Glomerular visceral epithelial cell (primary cell): ENCODE results near the gene PSMD11.
"Not testable (repeated sequence)": the region's sequence is repeated elsewhere in the genome, so short reads cannot be mapped to it uniquely, and the experiment has no call there.

Source experiments
- DNase-seq: peaks from one replicate; pipeline ENCODE4 v3.0.0-alpha.2; 2016; ENCODE audit errors: extremely low spot score

PSMD11 gene

GRCh38 chr17:32513579-32513978, 69.3 kb downstream of the PSMD11 start:
- DNase-seq = no peak

GRCh38 chr17:32514606-32515005, 70.3 kb downstream of the PSMD11 start:
- DNase-seq = no peak

GRCh38 chr17:32515677-32516383, 71.5 kb downstream of the PSMD11 start:
- peak; percentile 33 for DNase-seq

GRCh38 chr17:32516450-32516849, 72.1 kb downstream of the PSMD11 start:
- no peak for DNase-seq

GRCh38 chr17:32516940-32517701, 72.8 kb downstream of the PSMD11 start:
- DNase-seq = no peak

- DNase-seq = no peak
Measured at GRCh38 chr17:32517982-32518381, 73.7 kb downstream of the PSMD11 start.

- no peak for DNase-seq
Measured at GRCh38 chr17:32518646-32519227, 74.4 kb downstream of the PSMD11 start.

GRCh38 chr17:32519228-32520103, 75.2 kb downstream of the PSMD11 start:
- peak; percentile 48 for DNase-seq

GRCh38 chr17:32520104-32520701, 75.9 kb downstream of the PSMD11 start:
- DNase-seq = no peak

GRCh38 chr17:32520737-32521404, 76.6 kb downstream of the PSMD11 start:
- DNase-seq = no peak

GRCh38 chr17:32523017-32523680, 78.8 kb downstream of the PSMD11 start:
- no peak for DNase-seq

- no peak for DNase-seq
Measured at GRCh38 chr17:32523827-32524552, 79.7 kb downstream of the PSMD11 start.

GRCh38 chr17:32524553-32524880, 80.2 kb downstream of the PSMD11 start:
- not testable (repeated sequence) for DNase-seq

- DNase-seq = peak; percentile 46
Measured at GRCh38 chr17:32525122-32525521, 80.8 kb downstream of the PSMD11 start.

GRCh38 chr17:32527146-32527545, 82.8 kb downstream of the PSMD11 start:
- no peak for DNase-seq

GRCh38 chr17:32528825-32529224, 84.5 kb downstream of the PSMD11 start:
- DNase-seq = no peak

- no peak for DNase-seq
Measured at GRCh38 chr17:32529604-32530003, 85.3 kb downstream of the PSMD11 start.
